Measurements from ENCODE around the gene HMCN2.

HMCN2 gene

DNA sequence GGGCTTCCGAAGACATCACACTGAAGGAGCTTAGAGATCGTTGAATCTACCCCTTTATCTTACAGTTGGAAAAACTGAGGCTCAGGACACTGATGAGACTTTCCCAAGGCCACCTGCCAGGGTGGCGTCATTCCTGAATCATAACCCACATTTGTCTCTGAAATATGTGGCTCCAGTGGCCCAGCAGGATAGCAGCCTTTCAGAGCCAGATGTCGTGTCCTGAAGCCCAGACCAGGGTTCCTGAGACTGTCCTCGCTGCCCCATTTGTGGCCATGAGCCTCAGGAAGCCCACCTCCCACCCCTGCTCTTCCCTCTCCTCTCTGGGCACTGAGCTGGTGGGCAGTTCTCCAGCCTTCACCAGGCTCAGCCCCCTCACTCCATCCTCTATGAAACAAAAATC is 2.4 kb downstream of the HMCN2 start:
- H2AFZ ChIP-seq (ENCODE audit: low read depth, low read length) = peak overlapping the region; percentile 79; the same call in 1 of the 2 replicates
- H3K27me3 ChIP-seq (ENCODE audit: low read depth, low read length) = no peaks in the 10 kb centered on the region
- H3K27ac ChIP-seq (ENCODE audit: low read length) = peak overlapping the region; percentile 98

DNA sequence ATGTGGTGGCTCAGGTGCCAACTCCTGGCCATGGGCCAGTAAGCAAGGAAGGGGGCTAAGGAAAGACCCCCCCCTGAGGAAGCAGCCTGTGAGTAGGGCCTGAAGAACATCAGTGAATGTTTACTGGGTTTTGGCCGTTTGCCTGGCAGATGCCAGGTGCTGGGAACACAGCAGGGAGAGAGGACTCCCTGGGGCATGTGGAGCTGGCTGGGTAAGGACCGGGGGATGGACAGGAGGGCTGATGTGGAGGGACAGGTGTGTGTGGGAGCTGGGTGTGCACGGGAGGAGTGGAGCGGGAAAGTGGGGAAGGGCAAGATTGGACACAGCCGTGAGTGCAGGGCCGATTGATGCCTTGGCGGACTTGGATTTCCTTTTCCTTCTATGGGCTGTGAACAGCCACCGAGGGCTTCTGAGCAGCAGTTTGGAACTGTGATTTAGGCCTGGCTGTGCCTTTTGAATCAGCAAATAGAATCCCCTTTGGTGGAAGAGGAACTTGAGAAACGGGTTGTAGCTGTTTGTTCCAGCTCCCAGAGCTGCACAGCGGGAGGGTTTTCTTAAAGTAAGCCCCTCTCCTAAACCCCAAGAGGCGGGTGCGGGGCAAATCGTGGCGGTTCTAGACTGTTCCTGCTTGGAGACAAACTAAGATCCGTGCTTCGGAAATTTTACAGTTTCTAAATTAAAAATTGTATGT is 3.1 kb downstream of the HMCN2 start:
- H3K27ac ChIP-seq (ENCODE audit: low read length) = peak overlapping the region; percentile 98

More for the DNA sequence above, 2.4 kb downstream of the HMCN2 start:
- Histone ChIP-seq H3K36me3 (replicated peaks; ENCODE audit: low read depth, low read length) (no peaks in the 10 kb centered on the region), H3K4me2 (ENCODE audit: low read length) (peak overlapping the region; percentile 85), H3K4me3 (ENCODE audit: low read length) (peak overlapping the region; percentile 59), H4K20me1 (ENCODE audit: insufficient read depth, low read length) (no peaks in the 10 kb centered on the region), H3K9ac (ENCODE audit: low read length) (peak overlapping the region; percentile 84), H3K9me3 (ENCODE audit: insufficient read depth, low read length) (no peaks in the 10 kb centered on the region), H3K4me1 (ENCODE audit: low read length) (peaks cover 53% of the 10 kb centered on the region), H3K79me2 (ENCODE audit: low read length) (no peaks in the 10 kb centered on the region)
- TF ChIP-seq EZH2phosphoT487 (IDR thresholded peaks at IDR 0.05; ENCODE audit: low read depth) (no peak), CTCF (IDR thresholded peaks at IDR 0.05; ENCODE audit: low read depth, low read length) (no peak)

DNA sequence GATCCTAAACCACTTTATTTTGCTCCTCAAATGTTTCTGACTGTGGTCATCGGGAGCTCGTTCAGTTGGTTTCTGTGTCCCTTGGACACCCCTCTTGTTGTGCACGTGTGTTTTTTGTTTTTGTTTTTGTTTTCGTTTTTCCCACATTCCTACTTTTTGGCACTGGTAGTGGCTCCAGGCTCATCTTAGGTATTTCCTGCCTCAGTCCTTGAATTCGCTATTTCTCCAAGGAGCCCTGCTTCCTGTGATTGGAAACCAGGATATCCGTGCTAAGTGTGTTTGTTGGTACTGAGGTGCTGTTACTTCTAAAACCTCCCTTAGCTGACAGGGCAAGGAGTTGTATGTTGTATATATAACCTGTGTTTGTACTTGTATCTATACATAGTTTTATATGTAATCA is 5.9 kb downstream of the HMCN2 start:
- Histone ChIP-seq H3K9me3 (ENCODE audit: insufficient read depth, low read length) (no peaks in the 10 kb centered on the region), H3K4me2 (ENCODE audit: low read length) (no peak overlapping the region)

More for the DNA sequence above, 3.1 kb downstream of the HMCN2 start:
- TF ChIP-seq CTCF (IDR thresholded peaks at IDR 0.05; ENCODE audit: low read depth, low read length) (no peak), EZH2phosphoT487 (IDR thresholded peaks at IDR 0.05; ENCODE audit: low read depth) (no peak)
- Histone ChIP-seq H3K9ac (ENCODE audit: low read length) (peak overlapping the region; percentile 84), H3K4me3 (ENCODE audit: low read length) (peak overlapping the region; percentile 59), H4K20me1 (ENCODE audit: insufficient read depth, low read length) (no peaks in the 10 kb centered on the region), H3K4me2 (ENCODE audit: low read length) (peak overlapping the region; percentile 85), H3K79me2 (ENCODE audit: low read length) (no peaks in the 10 kb centered on the region), H3K36me3 (replicated peaks; ENCODE audit: low read depth, low read length) (no peaks in the 10 kb centered on the region), H2AFZ (ENCODE audit: low read depth, low read length) (peak overlapping the region; percentile 79), H3K9me3 (ENCODE audit: insufficient read depth, low read length) (no peaks in the 10 kb centered on the region), H3K27me3 (ENCODE audit: low read depth, low read length) (no peaks in the 10 kb centered on the region), H3K4me1 (ENCODE audit: low read length) (peaks cover 52% of the 10 kb centered on the region)

GRCh38 chr9:130275156-130275555 is 9.6 kb downstream of the HMCN2 start:
- Histone ChIP-seq H3K4me2 (ENCODE audit: low read length) (no peak overlapping the region), H2AFZ (ENCODE audit: low read depth, low read length) (no peak overlapping the region), H3K36me3 (replicated peaks; ENCODE audit: low read depth, low read length) (no peaks in the 10 kb centered on the region), H3K27ac (ENCODE audit: low read length) (no peak overlapping the region), H3K4me3 (ENCODE audit: low read length) (no peak overlapping the region), H3K27me3 (ENCODE audit: low read depth, low read length) (no peaks in the 10 kb centered on the region), H3K4me1 (ENCODE audit: low read length) (peaks cover 7% of the 10 kb centered on the region), H3K9ac (ENCODE audit: low read length) (no peak overlapping the region), H3K9me3 (ENCODE audit: insufficient read depth, low read length) (no peaks in the 10 kb centered on the region), H4K20me1 (ENCODE audit: insufficient read depth, low read length) (no peaks in the 10 kb centered on the region), H3K79me2 (ENCODE audit: low read length) (no peaks in the 10 kb centered on the region)
- TF ChIP-seq CTCF (IDR thresholded peaks at IDR 0.05; ENCODE audit: low read depth, low read length) = no peak
- TF ChIP-seq EZH2phosphoT487 (IDR thresholded peaks at IDR 0.05; ENCODE audit: low read depth) = no peak

More for the DNA sequence above, 5.9 kb downstream of the HMCN2 start:
- Histone ChIP-seq H4K20me1 (ENCODE audit: insufficient read depth, low read length) (no peaks in the 10 kb centered on the region), H3K27me3 (ENCODE audit: low read depth, low read length) (no peaks in the 10 kb centered on the region), H3K4me3 (ENCODE audit: low read length) (no peak overlapping the region), H3K36me3 (replicated peaks; ENCODE audit: low read depth, low read length) (no peaks in the 10 kb centered on the region), H2AFZ (ENCODE audit: low read depth, low read length) (no peak overlapping the region), H3K4me1 (ENCODE audit: low read length) (peaks cover 42% of the 10 kb centered on the region), H3K79me2 (ENCODE audit: low read length) (no peaks in the 10 kb centered on the region), H3K27ac (ENCODE audit: low read length) (no peak overlapping the region), H3K9ac (ENCODE audit: low read length) (no peak overlapping the region)
- TF ChIP-seq EZH2phosphoT487 (IDR thresholded peaks at IDR 0.05; ENCODE audit: low read depth) (no peak), CTCF (IDR thresholded peaks at IDR 0.05; ENCODE audit: low read depth, low read length) (no peak)

Data from OCI-LY3 (cell line).